AG04450 (cell line): Measurements from ENCODE around the gene SERINC5. TPM values are rescaled to one million over a fixed set of nuclear protein-coding genes. Genes with fewer than 3 reads are reported as not detected.
"Not testable (repeated sequence)": the region's sequence is repeated elsewhere in the genome, so short reads cannot be mapped to it uniquely, and the experiment has no call there.

Experiments
- CTCF ChIA-PET: fragments of 300-600, 350-600 bp; formaldehyde crosslinking; extraction: SDS; loops from one replicate; lab custom pipeline; 2022; ENCODE audit warnings: antibody characterized with exemption, inconsistent platforms; lab: Charles Lee
- POLR2A ChIA-PET: fragments of 350-600 bp; formaldehyde crosslinking; extraction: SDS; loops from one replicate; lab custom pipeline; 2021; ENCODE audit warnings: antibody characterized with exemption, inconsistent platforms; lab: Yijun Ruan, JAX
- DNase-seq: peaks from one replicate; pipeline ENCODE4 v3.0.0-alpha.2; 2011; ENCODE audit warnings: low read depth, low spot score
- H3K27ac ChIP-seq: one replicate; pipeline ENCODE4 v1.5.1; 2012; ENCODE audit warnings: low read depth, low read length, control low read depth
- H3K27me3 ChIP-seq: one replicate; pipeline ENCODE4 v1.6.0; 2012; ENCODE audit warnings: low read length; ENCODE audit not compliant: control insufficient read depth, insufficient read depth
- H3K4me3 ChIP-seq: 2 replicates; pipeline ENCODE4 v1.5.1; 2011; ENCODE audit warnings: mild to moderate bottlenecking, low read depth, low read length, control low read depth
- H3K9me3 ChIP-seq: 2 replicates; pipeline ENCODE4 v1.5.1; 2012; ENCODE audit warnings: low read length; ENCODE audit not compliant: control insufficient read depth, insufficient read depth
- CTCF ChIP-seq: IDR thresholded peaks from 2 replicates; pipeline ENCODE4 v1.5.1; 2011; ENCODE audit warnings: low read depth, low read length, control low read depth, inconsistent platforms
- polyA plus RNA-seq: library from polyadenylated mRNA; depleted of rRNA; stranded (reverse); fragments of >200 nt; gene quantifications from 2 replicates; pipeline ENCODE4 v1.2.3, GENCODE V29; 2011

Gene SERINC5
- polyA plus RNA-seq, 1 experiment = 8.5 TPM

DNA sequence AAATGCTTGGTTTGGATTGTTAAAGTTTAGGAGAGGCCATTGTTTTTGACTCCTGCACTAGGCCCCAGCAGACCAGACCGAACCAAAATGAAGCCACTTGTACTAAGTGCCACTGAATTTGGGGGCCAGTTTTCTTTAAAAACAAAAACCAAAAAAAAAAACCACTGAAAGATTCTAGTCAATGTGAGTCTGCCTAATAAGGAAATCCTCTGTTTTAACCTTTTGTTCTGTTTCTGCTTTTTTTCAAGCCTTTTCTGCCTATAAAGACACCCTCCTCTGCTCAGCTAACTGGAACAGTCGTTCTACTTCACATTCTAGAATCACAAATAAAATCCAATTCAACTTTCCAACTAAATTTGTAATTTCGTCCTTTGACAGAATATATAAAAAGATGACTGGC is 64.9 kb downstream of the SERINC5 start:
- ChIA-PET CTCF (no interaction called here), POLR2A (no interaction called here)
- Histone ChIP-seq H3K9me3 (no peaks in the 10 kb centered on the region), H3K27ac (no peak overlapping the region), H3K27me3 (no peaks in the 10 kb centered on the region), H3K4me3 (no peak overlapping the region)
- TF ChIP-seq CTCF = no peak
- DNase-seq = no peak

DNA sequence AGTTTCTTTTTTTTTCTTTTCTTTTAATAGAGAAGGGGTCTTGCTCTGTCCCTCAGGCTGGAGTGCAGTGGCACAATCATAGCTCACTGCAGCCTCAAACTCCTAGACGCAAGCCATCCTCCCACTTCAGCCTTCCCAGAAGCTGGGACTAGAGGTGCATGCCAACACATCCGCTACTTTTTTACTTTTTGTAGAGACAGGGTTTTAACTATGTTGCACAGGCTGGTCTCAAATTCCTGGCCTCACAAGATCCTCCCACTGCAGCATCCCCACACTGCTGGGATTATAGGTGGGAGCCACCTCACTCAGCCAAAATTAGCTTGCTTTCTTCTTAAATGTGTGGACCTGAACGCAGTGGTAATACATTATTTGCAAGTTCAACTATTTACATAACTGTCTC is 66.1 kb downstream of the SERINC5 start:
- H3K9me3 ChIP-seq = no peaks in the 10 kb centered on the region
- ChIA-PET CTCF (no interaction called here), POLR2A (no interaction called here)
- TF ChIP-seq CTCF = no peak
- H3K27ac ChIP-seq = no peak overlapping the region
- no peak overlapping the region for H3K4me3 ChIP-seq
- H3K27me3 ChIP-seq = no peaks in the 10 kb centered on the region
- no peak for DNase-seq

GRCh38 chr5:80189201-80189600 is 66.6 kb downstream of the SERINC5 start:
- POLR2A ChIA-PET = no interaction called here
- CTCF ChIA-PET = no interaction called here
- no peaks in the 10 kb centered on the region for H3K27me3 ChIP-seq
- no peaks in the 10 kb centered on the region for H3K9me3 ChIP-seq
- DNase-seq = no peak
- TF ChIP-seq CTCF = no peak
- H3K4me3 ChIP-seq = no peak overlapping the region
- H3K27ac ChIP-seq = no peak overlapping the region

DNA sequence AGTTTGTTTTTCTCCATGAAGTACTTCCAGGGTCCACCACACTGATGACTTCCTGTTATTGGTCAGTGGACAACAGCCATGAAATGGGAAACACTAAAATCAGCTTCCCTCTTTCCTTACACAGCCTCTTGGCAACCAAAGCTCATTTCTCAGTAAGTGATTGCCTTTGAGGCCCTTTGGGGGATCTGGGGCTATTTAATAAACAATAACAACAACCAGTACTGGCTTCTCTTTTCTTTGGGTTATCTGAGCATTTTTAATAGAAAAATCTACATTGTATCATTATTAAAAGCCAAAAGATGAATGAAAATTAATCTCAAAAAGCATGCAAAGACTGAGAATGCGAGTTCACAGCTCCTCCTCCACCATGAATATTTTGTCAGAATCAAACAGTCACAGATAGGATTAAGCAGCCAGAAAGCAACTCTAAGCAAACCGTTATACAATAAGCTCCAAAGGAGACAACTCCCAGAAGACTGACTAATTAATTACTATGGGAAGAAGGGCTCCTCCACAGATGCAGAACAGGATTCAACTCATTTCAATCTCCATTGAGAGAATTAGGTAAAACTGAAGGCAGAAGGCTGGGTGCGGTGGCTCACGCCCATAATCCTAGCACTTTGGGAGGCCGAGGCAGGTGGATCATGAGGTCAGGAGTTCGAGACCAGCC is 68.3 kb downstream of the SERINC5 start:
- ChIA-PET POLR2A (no interaction called here), CTCF (interaction anchor here (1.2 to 1.5 kb wide), 2 partner anchors 27 to 30 kb away, joined by 3 to 6 read pairs; no protein-coding TSS in a partner anchor)
- H3K27ac ChIP-seq = no peak overlapping the region
- no peak for TF ChIP-seq CTCF
- no peak for DNase-seq
- H3K27me3 ChIP-seq = no peaks in the 10 kb centered on the region
- no peaks in the 10 kb centered on the region for H3K9me3 ChIP-seq
- H3K4me3 ChIP-seq = no peak overlapping the region

- H3K4me3 ChIP-seq, CTCF ChIA-PET, H3K9me3 ChIP-seq, DNase-seq, H3K27ac ChIP-seq, H3K27me3 ChIP-seq, POLR2A ChIA-PET: not testable (repeated sequence)
Measured at GRCh38 chr5:80185535-80185934, 70.3 kb downstream of the SERINC5 start.
